Measurements from ENCODE around the gene FOSL1.

FOSL1 gene

DNA sequence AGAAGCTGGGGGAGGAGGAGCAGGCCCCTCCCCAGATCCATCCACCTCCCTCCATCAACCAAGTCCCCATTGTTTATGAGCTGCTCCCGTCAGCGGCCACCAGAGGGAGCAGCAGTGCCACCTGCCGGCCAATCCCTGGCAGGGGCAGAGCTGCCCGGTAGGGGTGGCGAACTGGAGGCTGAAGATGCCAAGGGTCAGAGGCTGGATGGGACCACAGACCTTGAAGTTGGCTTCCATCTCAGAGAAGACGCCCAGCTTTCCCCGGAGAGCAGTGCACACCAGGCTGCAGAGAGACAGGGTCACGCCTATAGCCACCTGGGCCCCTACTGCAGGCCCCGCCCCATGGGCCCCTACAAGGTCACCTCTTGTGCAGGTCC lies 15.5 kb downstream of the FOSL1 start:
- no CpG with 5 or more reads among the region's 9 CpGs for WGBS (ENCODE audit: extremely low coverage, insufficient coverage, insufficient read length)
- Histone ChIP-seq H3K9me3 (ENCODE audit: insufficient read depth, low read depth, low read length) (no peaks in the 10 kb centered on the region), H3K79me2 (ENCODE audit: control insufficient read depth, insufficient read depth, low read length, poor library complexity) (peaks cover 2% of the 10 kb centered on the region), H2AFZ (ENCODE audit: insufficient read depth, low read length, poor library complexity) (no peak overlapping the region), H2BK5ac (ENCODE audit: low read depth, low read length, poor library complexity) (no peak overlapping the region), H3K27me3 (ENCODE audit: insufficient read depth, low read length) (no peaks in the 10 kb centered on the region), H3K27ac (ENCODE audit: low read depth, low read length) (no peak overlapping the region), H3K4ac (ENCODE audit: low read depth, low read length) (no peak overlapping the region), H3K4me3 (ENCODE audit: low read depth, low read length) (no peak overlapping the region), H4K8ac (ENCODE audit: low read depth, low read length) (no peak overlapping the region), H3K23ac (ENCODE audit: low read length) (no peak overlapping the region), H2BK12ac (ENCODE audit: low read length) (no peak overlapping the region), H3K9ac (ENCODE audit: low read length) (no peak overlapping the region), H3K14ac (ENCODE audit: low read length) (no peak overlapping the region), H4K12ac (ENCODE audit: low read depth, low read length) (no peak overlapping the region), H2AK5ac (ENCODE audit: low read length) (no peak overlapping the region), H3K4me2 (ENCODE audit: low read length) (no peak overlapping the region), H3K79me1 (ENCODE audit: low read length) (peaks cover 12% of the 10 kb centered on the region), H3K4me1 (ENCODE audit: control insufficient read depth in 1 of 2, insufficient read depth in 2 of 2, low read length in 2 of 2) (peaks cover 9 to 16% of the 10 kb centered on the region in 2 experiments), H2BK120ac (ENCODE audit: insufficient read depth, low read length, poor library complexity) (no peak overlapping the region), H3K18ac (ENCODE audit: low read length) (no peak overlapping the region), H4K91ac (ENCODE audit: low read depth, low read length) (no peak overlapping the region), H3K36me3 (ENCODE audit: control insufficient read depth in 1 of 2, insufficient read depth in 2 of 2, low read length in 2 of 2) (peaks cover 46 to 49% of the 10 kb centered on the region in 2 experiments)
- DNase-seq = peak; percentile 62 to 90

- Histone ChIP-seq H2BK12ac (ENCODE audit: low read length) (no peak overlapping the region), H3K14ac (ENCODE audit: low read length) (no peak overlapping the region), H3K4me1 (ENCODE audit: control insufficient read depth in 1 of 2, insufficient read depth in 2 of 2, low read length in 2 of 2) (peaks cover 8 to 15% of the 10 kb centered on the region in 2 experiments), H3K27me3 (ENCODE audit: insufficient read depth, low read length) (no peaks in the 10 kb centered on the region), H4K8ac (ENCODE audit: low read depth, low read length) (no peak overlapping the region), H3K79me1 (ENCODE audit: low read length) (peaks cover 10% of the 10 kb centered on the region), H3K27ac (ENCODE audit: low read depth, low read length) (no peak overlapping the region), H3K18ac (ENCODE audit: low read length) (no peak overlapping the region), H2AK5ac (ENCODE audit: low read length) (no peak overlapping the region), H3K4me2 (ENCODE audit: low read length) (no peak overlapping the region), H2BK120ac (ENCODE audit: insufficient read depth, low read length, poor library complexity) (no peak overlapping the region), H3K23ac (ENCODE audit: low read length) (no peak overlapping the region), H4K12ac (ENCODE audit: low read depth, low read length) (no peak overlapping the region), H4K91ac (ENCODE audit: low read depth, low read length) (no peak overlapping the region), H2AFZ (ENCODE audit: insufficient read depth, low read length, poor library complexity) (no peak overlapping the region), H3K4ac (ENCODE audit: low read depth, low read length) (no peak overlapping the region), H3K4me3 (ENCODE audit: low read depth, low read length) (no peak overlapping the region), H2BK5ac (ENCODE audit: low read depth, low read length, poor library complexity) (no peak overlapping the region), H3K9ac (ENCODE audit: low read length) (no peak overlapping the region), H3K36me3 (ENCODE audit: control insufficient read depth in 1 of 2, insufficient read depth in 2 of 2, low read length in 2 of 2) (peaks cover 46 to 49% of the 10 kb centered on the region in 2 experiments), H3K79me2 (ENCODE audit: control insufficient read depth, insufficient read depth, low read length, poor library complexity) (peaks cover 2% of the 10 kb centered on the region), H3K9me3 (ENCODE audit: insufficient read depth, low read depth, low read length) (no peaks in the 10 kb centered on the region)
- no peak for DNase-seq
- no CpG with 5 or more reads among the region's 28 CpGs for WGBS (ENCODE audit: extremely low coverage, insufficient coverage, insufficient read length)
Measured at GRCh38 chr11:65883786-65884715, 16.1 kb downstream of the FOSL1 start.

DNA sequence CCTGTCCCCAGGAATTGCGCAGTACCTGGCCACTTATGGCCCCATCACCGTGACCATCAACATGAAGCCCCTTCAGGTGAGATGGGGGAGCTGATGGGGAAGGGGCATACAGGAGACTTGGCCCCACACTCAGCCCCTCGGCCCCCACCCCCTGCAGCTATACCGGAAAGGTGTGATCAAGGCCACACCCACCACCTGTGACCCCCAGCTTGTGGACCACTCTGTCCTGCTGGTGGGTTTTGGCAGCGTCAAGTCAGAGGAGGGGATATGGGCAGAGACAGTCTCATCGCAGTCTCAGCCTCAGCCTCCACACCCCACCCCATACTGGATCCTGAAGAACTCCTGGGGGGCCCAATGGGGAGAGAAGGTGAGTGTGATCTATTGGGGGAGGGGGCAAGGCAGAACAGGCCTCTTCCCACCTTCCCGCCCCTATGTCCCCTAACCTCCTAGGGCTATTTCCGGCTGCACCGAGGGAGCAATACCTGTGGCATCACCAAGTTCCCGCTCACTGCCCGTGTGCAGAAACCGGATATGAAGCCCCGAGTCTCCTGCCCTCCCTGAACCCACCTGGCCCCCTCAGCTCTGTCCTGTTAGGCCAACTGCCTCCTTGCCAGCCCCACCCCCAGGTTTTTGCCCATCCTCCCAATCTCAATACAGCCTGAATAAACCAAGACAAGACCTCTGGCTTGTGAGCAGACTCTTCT lies 17.0 kb downstream of the FOSL1 start:
- H3K79me1 ChIP-seq (ENCODE audit: low read length) = peaks cover 5% of the 10 kb centered on the region
- H2AFZ ChIP-seq (ENCODE audit: insufficient read depth, low read length, poor library complexity) = no peak overlapping the region
- H3K18ac ChIP-seq (ENCODE audit: low read length) = no peak overlapping the region
- H3K4me1 ChIP-seq (ENCODE audit: control insufficient read depth in 1 of 2, insufficient read depth in 2 of 2, low read length in 2 of 2) = peaks cover 6 to 10% of the 10 kb centered on the region in 2 experiments
- H2BK12ac ChIP-seq (ENCODE audit: low read length) = no peak overlapping the region
- H3K9me3 ChIP-seq (ENCODE audit: insufficient read depth, low read depth, low read length) = peaks cover under 1% of the 10 kb centered on the region
- H2BK5ac ChIP-seq (ENCODE audit: low read depth, low read length, poor library complexity) = no peak overlapping the region
- no peak overlapping the region for H2BK120ac ChIP-seq (ENCODE audit: insufficient read depth, low read length, poor library complexity)
- WGBS (ENCODE audit: extremely low coverage, insufficient coverage, insufficient read length) = no CpG with 5 or more reads among the region's 13 CpGs
- no peak overlapping the region for H4K91ac ChIP-seq (ENCODE audit: low read depth, low read length)
- no peak for DNase-seq
- peaks cover 46 to 49% of the 10 kb centered on the region in 2 experiments for H3K36me3 ChIP-seq (ENCODE audit: control insufficient read depth in 1 of 2, insufficient read depth in 2 of 2, low read length in 2 of 2)
- H3K14ac ChIP-seq (ENCODE audit: low read length) = no peak overlapping the region
- H4K12ac ChIP-seq (ENCODE audit: low read depth, low read length) = no peak overlapping the region
- no peak overlapping the region for H3K9ac ChIP-seq (ENCODE audit: low read length)
- H2AK5ac ChIP-seq (ENCODE audit: low read length) = no peak overlapping the region
- no peak overlapping the region for H4K8ac ChIP-seq (ENCODE audit: low read depth, low read length)
- H3K27me3 ChIP-seq (ENCODE audit: insufficient read depth, low read length) = no peaks in the 10 kb centered on the region
- peaks cover 2% of the 10 kb centered on the region for H3K79me2 ChIP-seq (ENCODE audit: control insufficient read depth, insufficient read depth, low read length, poor library complexity)
- H3K4ac ChIP-seq (ENCODE audit: low read depth, low read length) = no peak overlapping the region
- H3K4me2 ChIP-seq (ENCODE audit: low read length) = no peak overlapping the region
- H3K27ac ChIP-seq (ENCODE audit: low read depth, low read length) = no peak overlapping the region
- H3K4me3 ChIP-seq (ENCODE audit: low read depth, low read length) = no peak overlapping the region
- H3K23ac ChIP-seq (ENCODE audit: low read length) = no peak overlapping the region

DNA sequence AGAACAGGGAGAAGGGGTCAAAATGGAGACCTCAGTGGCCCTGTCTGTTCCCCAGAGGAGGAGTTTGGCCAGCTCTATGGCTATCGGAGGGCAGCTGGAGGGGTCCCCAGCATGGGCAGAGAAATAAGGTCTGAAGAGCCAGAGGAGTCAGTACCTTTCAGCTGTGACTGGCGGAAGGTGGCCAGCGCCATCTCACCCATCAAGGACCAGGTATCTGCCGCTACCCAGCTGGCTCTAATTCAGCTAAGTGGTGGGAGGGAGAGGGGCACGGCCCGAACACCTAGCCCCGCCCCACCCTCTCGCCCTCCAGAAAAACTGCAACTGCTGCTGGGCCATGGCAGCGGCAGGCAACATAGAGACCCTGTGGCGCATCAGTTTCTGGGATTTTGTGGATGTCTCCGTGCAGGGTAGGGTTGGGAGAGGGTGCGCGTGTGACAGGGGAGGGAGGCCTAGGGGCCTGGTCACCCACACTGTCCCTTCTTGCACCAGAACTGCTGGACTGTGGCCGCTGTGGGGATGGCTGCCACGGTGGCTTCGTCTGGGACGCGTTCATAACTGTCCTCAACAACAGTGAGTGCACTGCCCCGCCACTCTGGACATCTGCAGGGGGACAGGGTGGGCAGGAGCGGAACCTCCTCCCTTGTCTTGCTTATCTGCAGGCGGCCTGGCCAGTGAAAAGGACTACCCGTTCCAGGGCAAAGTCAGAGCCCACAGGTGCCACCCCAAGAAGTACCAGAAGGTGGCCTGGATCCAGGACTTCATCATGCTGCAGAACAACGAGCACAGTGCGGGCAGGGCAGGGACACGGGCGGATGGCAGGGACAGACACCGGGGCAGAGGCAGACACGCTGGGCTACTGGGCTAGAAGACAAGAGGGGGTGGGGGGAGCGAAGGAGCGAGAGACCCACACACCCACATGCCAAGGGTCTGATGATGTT lies 17.8 kb downstream of the FOSL1 start:
- no peak overlapping the region for H3K4me2 ChIP-seq (ENCODE audit: low read length)
- no peak overlapping the region for H2AK5ac ChIP-seq (ENCODE audit: low read length)
- no peak for DNase-seq
- no peak overlapping the region for H2BK5ac ChIP-seq (ENCODE audit: low read depth, low read length, poor library complexity)
- H3K27ac ChIP-seq (ENCODE audit: low read depth, low read length) = no peak overlapping the region
- H3K27me3 ChIP-seq (ENCODE audit: insufficient read depth, low read length) = no peaks in the 10 kb centered on the region
- H3K36me3 ChIP-seq (ENCODE audit: control insufficient read depth in 1 of 2, insufficient read depth in 2 of 2, low read length in 2 of 2) = peaks cover 46 to 49% of the 10 kb centered on the region in 2 experiments
- H3K9me3 ChIP-seq (ENCODE audit: insufficient read depth, low read depth, low read length) = peaks cover 2% of the 10 kb centered on the region
- no peak overlapping the region for H4K12ac ChIP-seq (ENCODE audit: low read depth, low read length)
- H3K9ac ChIP-seq (ENCODE audit: low read length) = no peak overlapping the region
- no peak overlapping the region for H2BK12ac ChIP-seq (ENCODE audit: low read length)
- no peak overlapping the region for H3K23ac ChIP-seq (ENCODE audit: low read length)
- H3K4ac ChIP-seq (ENCODE audit: low read depth, low read length) = no peak overlapping the region
- no peak overlapping the region for H3K14ac ChIP-seq (ENCODE audit: low read length)
- no peak overlapping the region for H2BK120ac ChIP-seq (ENCODE audit: insufficient read depth, low read length, poor library complexity)
- WGBS (ENCODE audit: extremely low coverage, insufficient coverage, insufficient read length) = no CpG with 5 or more reads among the region's 30 CpGs
- no peak overlapping the region for H4K8ac ChIP-seq (ENCODE audit: low read depth, low read length)
- no peaks in the 10 kb centered on the region for H3K79me1 ChIP-seq (ENCODE audit: low read length)
- H3K4me3 ChIP-seq (ENCODE audit: low read depth, low read length) = no peak overlapping the region
- H4K91ac ChIP-seq (ENCODE audit: low read depth, low read length) = no peak overlapping the region
- no peak overlapping the region for H3K18ac ChIP-seq (ENCODE audit: low read length)
- H3K4me1 ChIP-seq (ENCODE audit: control insufficient read depth in 1 of 2, insufficient read depth in 2 of 2, low read length in 2 of 2) = peaks cover 2 to 6% of the 10 kb centered on the region in 2 experiments
- no peaks in the 10 kb centered on the region for H3K79me2 ChIP-seq (ENCODE audit: control insufficient read depth, insufficient read depth, low read length, poor library complexity)
- no peak overlapping the region for H2AFZ ChIP-seq (ENCODE audit: insufficient read depth, low read length, poor library complexity)

Measured in trophoblast cell (in vitro differentiated cells and primary cell).